Astrocyte of the cerebellum (primary cell): Measurements from ENCODE around the gene SMARCAD1.

Experiments used
- DNase-seq: peaks from one replicate; pipeline ENCODE4 v3.0.0-alpha.2; 2011; ENCODE audit warnings: low read depth
- H3K4me3 ChIP-seq: 2 replicates; pipeline ENCODE4 v1.5.1; 2011; ENCODE audit warnings: mild to moderate bottlenecking, low read depth, low read length, moderate library complexity
- in situ Hi-C: cut with HindIII; loops from 2 replicates; pipeline ENCODE4 v1.10.0; 2017; ENCODE audit warnings: low sequenced_read_pairs
- TF ChIP-seq, protein P1 (sequence below): IDR thresholded peaks from 2 replicates; pipeline ENCODE4 v1.5.1; 2012; ENCODE audit warnings: low read length, low read depth, moderate library complexity, mild to moderate bottlenecking; ENCODE audit errors: missing control alignments

Gene SMARCAD1

DNA sequence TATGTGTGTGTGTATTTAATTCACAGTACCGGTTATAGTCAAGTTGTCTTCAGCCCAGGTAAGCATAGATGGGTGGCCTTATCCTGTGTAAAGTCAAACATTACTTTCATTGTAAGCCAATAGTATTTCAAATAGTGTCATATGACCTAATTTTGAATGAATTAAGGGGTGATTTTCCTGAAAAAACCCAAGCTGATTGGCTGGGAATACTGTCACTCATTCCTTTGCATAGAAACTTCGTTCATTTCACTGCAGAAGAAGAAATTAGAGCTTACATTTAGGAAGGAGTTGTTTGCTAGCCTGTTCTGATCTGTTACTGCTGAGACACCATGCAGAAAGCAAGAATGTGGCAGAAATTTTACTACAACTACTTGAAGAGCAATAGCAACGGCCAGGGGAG lies 45.4 kb downstream of the SMARCAD1 start:
- in situ Hi-C loops, result no loop called here
- no peak for DNase-seq
- no peak overlapping the region for H3K4me3 ChIP-seq
- TF ChIP-seq, protein P1, sequence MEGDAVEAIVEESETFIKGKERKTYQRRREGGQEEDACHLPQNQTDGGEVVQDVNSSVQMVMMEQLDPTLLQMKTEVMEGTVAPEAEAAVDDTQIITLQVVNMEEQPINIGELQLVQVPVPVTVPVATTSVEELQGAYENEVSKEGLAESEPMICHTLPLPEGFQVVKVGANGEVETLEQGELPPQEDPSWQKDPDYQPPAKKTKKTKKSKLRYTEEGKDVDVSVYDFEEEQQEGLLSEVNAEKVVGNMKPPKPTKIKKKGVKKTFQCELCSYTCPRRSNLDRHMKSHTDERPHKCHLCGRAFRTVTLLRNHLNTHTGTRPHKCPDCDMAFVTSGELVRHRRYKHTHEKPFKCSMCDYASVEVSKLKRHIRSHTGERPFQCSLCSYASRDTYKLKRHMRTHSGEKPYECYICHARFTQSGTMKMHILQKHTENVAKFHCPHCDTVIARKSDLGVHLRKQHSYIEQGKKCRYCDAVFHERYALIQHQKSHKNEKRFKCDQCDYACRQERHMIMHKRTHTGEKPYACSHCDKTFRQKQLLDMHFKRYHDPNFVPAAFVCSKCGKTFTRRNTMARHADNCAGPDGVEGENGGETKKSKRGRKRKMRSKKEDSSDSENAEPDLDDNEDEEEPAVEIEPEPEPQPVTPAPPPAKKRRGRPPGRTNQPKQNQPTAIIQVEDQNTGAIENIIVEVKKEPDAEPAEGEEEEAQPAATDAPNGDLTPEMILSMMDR, result no peak

DNA sequence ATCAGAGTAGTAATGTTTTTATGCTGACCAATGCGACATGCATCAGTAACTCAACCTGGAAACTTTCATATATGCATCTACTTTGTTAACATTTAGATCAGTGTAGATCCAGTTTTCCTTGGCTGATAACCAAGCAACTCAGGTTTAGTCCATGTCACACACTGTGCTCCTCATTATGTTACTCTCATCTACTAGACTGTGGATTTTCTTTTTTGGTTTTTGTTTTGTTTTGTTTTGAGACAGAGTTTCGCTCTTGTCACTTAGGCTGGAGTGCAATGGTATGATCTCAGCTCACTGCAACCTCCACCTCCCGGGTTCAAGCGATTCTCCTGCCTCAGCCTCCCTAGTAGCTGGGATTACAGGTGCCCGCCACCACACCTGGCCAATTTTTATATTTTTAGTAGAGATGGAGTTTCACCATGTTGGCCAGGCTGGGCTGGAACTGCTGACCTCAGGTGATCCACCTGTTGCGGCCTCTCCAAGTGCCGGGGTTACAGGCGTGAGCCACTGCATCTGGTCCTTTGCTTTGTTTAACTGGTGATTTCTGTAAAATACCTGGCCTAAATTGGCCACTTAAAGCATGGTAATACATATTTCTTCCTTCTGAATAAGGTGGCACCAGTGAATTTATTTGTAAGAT lies 48.6 kb downstream of the SMARCAD1 start:
- in situ Hi-C loops, result no loop called here
- DNase-seq, result no peak
- no peak overlapping the region for H3K4me3 ChIP-seq
- TF ChIP-seq, protein P1, result no peak

DNA sequence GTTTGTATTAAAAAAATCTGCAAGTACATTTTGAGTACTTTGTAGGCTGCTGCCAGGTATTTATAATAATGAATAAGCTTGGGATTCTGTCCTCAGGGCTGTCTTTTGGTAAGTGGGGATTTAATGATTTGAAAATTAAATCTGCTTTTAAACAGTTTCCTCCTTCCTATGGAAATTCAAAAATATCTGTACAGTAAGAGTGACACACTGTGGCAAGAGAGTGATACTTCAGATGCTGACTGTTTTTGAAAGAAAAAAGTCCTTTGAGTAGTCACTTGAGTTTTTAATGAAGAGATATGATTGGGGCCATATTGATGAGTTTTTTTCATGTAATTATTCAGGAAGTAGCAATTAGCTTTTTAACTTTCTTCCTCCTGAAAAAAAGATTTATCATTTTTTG lies 49.2 kb downstream of the SMARCAD1 start:
- H3K4me3 ChIP-seq, result no peak overlapping the region
- TF ChIP-seq, protein P1, result no peak
- DNase-seq, result no peak
- in situ Hi-C loops, result no loop called here

DNA sequence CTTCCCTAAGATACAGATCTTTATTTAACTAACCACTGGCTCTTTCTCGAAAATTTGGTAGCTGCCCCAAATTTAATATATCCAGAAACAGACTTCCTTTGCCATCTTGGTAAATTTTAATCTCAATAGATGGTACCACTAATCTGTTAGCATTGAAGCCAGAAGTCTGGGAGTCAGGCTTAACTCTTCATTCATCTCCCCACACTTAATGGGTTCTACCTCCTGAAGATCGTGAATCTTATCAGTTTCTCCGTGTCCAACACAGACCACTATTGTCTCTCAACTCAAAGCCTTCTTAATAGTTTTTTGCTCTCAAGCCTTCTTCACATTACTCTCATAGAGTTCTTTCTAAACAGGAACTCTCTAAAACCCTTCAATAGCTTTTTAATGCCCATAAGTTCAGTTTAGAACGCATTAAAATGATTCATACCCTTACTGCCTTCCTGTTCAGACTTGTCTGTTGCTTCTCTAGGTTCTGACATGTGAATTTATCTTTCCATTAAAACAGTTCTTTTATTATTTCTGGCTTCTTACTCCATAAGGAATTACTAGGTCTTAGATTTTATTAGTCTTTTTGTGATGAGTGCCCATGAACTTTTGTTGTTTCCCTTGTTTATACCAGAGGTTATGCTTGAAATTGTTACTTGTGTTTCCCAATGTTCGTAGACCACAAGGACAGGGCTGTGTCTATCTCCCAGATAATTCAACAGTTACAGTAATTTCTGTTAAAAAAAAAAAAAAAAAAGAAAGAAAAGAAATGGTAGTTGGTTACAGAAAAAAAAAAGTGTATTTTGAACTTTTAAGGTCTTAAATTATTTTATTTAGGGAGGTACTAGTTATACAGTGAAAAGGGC lies 54.7 kb downstream of the SMARCAD1 start:
- TF ChIP-seq, protein P1, result no peak
- H3K4me3 ChIP-seq, result no peak overlapping the region
- DNase-seq, result no peak
- in situ Hi-C loops, result no loop called here

DNA sequence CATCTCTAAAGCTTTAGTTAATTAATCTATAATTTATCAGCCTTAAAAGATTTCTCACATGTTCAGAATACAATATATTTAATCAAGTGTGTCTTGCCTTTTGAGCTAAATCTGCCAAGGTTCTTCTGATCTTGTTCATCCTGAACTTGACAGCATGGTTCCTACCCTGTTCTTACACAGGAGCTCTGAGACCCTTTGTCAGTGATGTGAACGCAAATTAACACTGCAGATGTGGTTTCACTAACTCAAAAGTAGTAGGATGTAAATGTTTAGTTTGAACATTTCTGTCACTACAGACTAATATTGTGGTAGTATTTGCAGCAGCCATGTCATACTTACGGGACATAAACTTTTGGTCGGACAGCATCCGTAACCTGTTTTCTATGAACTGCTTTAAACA lies 59.4 kb downstream of the SMARCAD1 start:
- H3K4me3 ChIP-seq, result no peak overlapping the region
- no peak for DNase-seq
- TF ChIP-seq, protein P1, result no peak
- in situ Hi-C loops, result no loop called here

DNA sequence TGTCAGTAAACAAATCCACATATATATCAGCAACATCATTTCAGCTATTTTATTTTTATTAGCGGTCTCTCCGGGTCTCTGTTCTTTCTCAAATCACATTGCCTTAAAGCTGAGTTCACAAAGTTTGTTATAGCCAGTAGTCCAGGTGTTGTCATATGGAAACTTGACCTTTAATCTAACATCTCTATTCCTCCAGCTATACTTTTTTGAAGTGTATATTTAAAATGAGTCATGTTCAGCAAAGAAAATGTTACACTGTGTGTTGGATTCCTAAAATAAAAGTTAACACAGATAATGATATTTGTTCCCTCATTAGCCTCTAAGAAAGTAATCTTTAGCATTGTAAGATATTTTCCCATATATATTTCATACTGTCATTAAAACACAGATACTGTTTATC lies 63.6 kb downstream of the SMARCAD1 start:
- no peak for DNase-seq
- in situ Hi-C loops, result no loop called here
- TF ChIP-seq, protein P1, result no peak
- no peak overlapping the region for H3K4me3 ChIP-seq
